Tongue (tissue), 2 donors: Measurements from ENCODE around the gene CD2AP. TPM values are rescaled to one million over a fixed set of nuclear protein-coding genes. Genes with fewer than 3 reads are reported as not detected.
A peak's percentile ranks its signal among the peaks of the same experiment; 100 is the strongest.
"Not testable (repeated sequence)": the region's sequence is repeated elsewhere in the genome, so short reads cannot be mapped to it uniquely, and the experiment has no call there.

Source experiments
- DNase-seq: peaks from one replicate; pipeline ENCODE4 v3.0.0-alpha.2; 2015
- total RNA-seq: library from RNA; depleted of rRNA; stranded (reverse); fragments of >200 nt; gene quantifications from one replicate; pipeline ENCODE4 v1.2.3, GENCODE V29; 2014

CD2AP gene
- total RNA-seq, 1 donor from 2014 or later, result 34.9 TPM

- DNase-seq, result no peak
Observed at GRCh38 chr6:47464052-47464451, 13.5 kb upstream of the CD2AP start.

- DNase-seq, result no peak
Observed at GRCh38 chr6:47465117-47465516, 12.5 kb upstream of the CD2AP start.

- DNase-seq, result no peak
Observed at GRCh38 chr6:47471911-47472310, 5.7 kb upstream of the CD2AP start.

- no peak for DNase-seq
Observed at GRCh38 chr6:47473791-47474346, 3.7 kb upstream of the CD2AP start.

- DNase-seq, result no peak
Observed at GRCh38 chr6:47475319-47475816, 2.2 kb upstream of the CD2AP start.

GRCh38 chr6:47476781-47477496 is 650 bp upstream of the CD2AP start:
- no peak for DNase-seq

GRCh38 chr6:47478233-47479139 is 897 bp downstream of the CD2AP start:
- DNase-seq, result peak; percentile 43

- no peak for DNase-seq
Observed at GRCh38 chr6:47479140-47479508, 1.5 kb downstream of the CD2AP start.

GRCh38 chr6:47479874-47480273 is 2.3 kb downstream of the CD2AP start:
- no peak for DNase-seq

- not testable (repeated sequence) for DNase-seq
Observed at GRCh38 chr6:47481213-47481612, 3.6 kb downstream of the CD2AP start.

- DNase-seq, result no peak
Observed at GRCh38 chr6:47481806-47482205, 4.2 kb downstream of the CD2AP start.

GRCh38 chr6:47483516-47483852 is 5.9 kb downstream of the CD2AP start:
- DNase-seq, result no peak

- no peak for DNase-seq
Observed at GRCh38 chr6:47483853-47484546, 6.4 kb downstream of the CD2AP start.

GRCh38 chr6:47484616-47485015 is 7.0 kb downstream of the CD2AP start:
- no peak for DNase-seq

- no peak for DNase-seq
Observed at GRCh38 chr6:47485083-47485482, 7.5 kb downstream of the CD2AP start.

- no peak for DNase-seq
Observed at GRCh38 chr6:47485491-47486135, 8.0 kb downstream of the CD2AP start.

- DNase-seq, result no peak
Observed at GRCh38 chr6:47489995-47490394, 12.4 kb downstream of the CD2AP start.

GRCh38 chr6:47490676-47491075 is 13.1 kb downstream of the CD2AP start:
- no peak for DNase-seq

- no peak for DNase-seq
Observed at GRCh38 chr6:47492355-47492754, 14.8 kb downstream of the CD2AP start.

- no peak for DNase-seq
Observed at GRCh38 chr6:47495207-47495606, 17.6 kb downstream of the CD2AP start.

GRCh38 chr6:47495954-47496545 is 18.5 kb downstream of the CD2AP start:
- DNase-seq, result no peak
